ENCODE measurements around the gene NMT1. TPM values are rescaled to one million over a fixed set of nuclear protein-coding genes. Genes with fewer than 3 reads are reported as not detected.

The NMT1 gene
- total RNA-seq, 1 donor from 2014 or later: 118 TPM

GRCh38 chr17:45107293-45108010 is 46.3 kb downstream of the NMT1 start:
- H3K4me1 Mint-ChIP-seq: no peaks in the 10 kb centered on the region
- no peak for DNase-seq (ENCODE audit: low read depth, low spot score)
- TF ChIP-seq CTCF (conservative IDR thresholded peaks at IDR 0.05): no peak
- no peak overlapping the region for H3K27ac Mint-ChIP-seq (ENCODE audit: unreplicated experiment)
- H3K4me3 Mint-ChIP-seq: no peak overlapping the region
- H3K9me3 Mint-ChIP-seq: no peaks in the 10 kb centered on the region
- H3K36me3 Mint-ChIP-seq (ENCODE audit: low read depth): peaks cover 8% of the 10 kb centered on the region
- H3K27me3 Mint-ChIP-seq (ENCODE audit: low read depth): no peaks in the 10 kb centered on the region

- no peak overlapping the region for H3K4me3 Mint-ChIP-seq
- no peak for DNase-seq (ENCODE audit: low read depth, low spot score)
- no peaks in the 10 kb centered on the region for H3K9me3 Mint-ChIP-seq
- no peaks in the 10 kb centered on the region for H3K4me1 Mint-ChIP-seq
- peaks cover 6% of the 10 kb centered on the region for H3K36me3 Mint-ChIP-seq (ENCODE audit: low read depth)
- no peak overlapping the region for H3K27ac Mint-ChIP-seq (ENCODE audit: unreplicated experiment)
- H3K27me3 Mint-ChIP-seq (ENCODE audit: low read depth): no peaks in the 10 kb centered on the region
- TF ChIP-seq CTCF (conservative IDR thresholded peaks at IDR 0.05): no peak
Observed at GRCh38 chr17:45108051-45108450, 46.9 kb downstream of the NMT1 start.

- no peak for TF ChIP-seq CTCF (conservative IDR thresholded peaks at IDR 0.05)
- Mint-ChIP-seq H3K4me1 (no peaks in the 10 kb centered on the region), H3K9me3 (no peaks in the 10 kb centered on the region), H3K4me3 (peak overlapping the region; percentile 1), H3K36me3 (ENCODE audit: low read depth) (peaks cover 4% of the 10 kb centered on the region), H3K27ac (ENCODE audit: unreplicated experiment) (no peak overlapping the region), H3K27me3 (ENCODE audit: low read depth) (no peaks in the 10 kb centered on the region)
- no peak for DNase-seq (ENCODE audit: low read depth, low spot score)
Observed at GRCh38 chr17:45108595-45109521, 47.7 kb downstream of the NMT1 start.

GRCh38 chr17:45110676-45111611 is 49.8 kb downstream of the NMT1 start:
- Mint-ChIP-seq H3K36me3 (ENCODE audit: low read depth) (peaks cover 4% of the 10 kb centered on the region), H3K4me1 (no peaks in the 10 kb centered on the region), H3K9me3 (no peaks in the 10 kb centered on the region), H3K27me3 (ENCODE audit: low read depth) (no peaks in the 10 kb centered on the region), H3K27ac (ENCODE audit: unreplicated experiment) (no peak overlapping the region), H3K4me3 (no peak overlapping the region)
- TF ChIP-seq CTCF (conservative IDR thresholded peaks at IDR 0.05): no peak
- no peak for DNase-seq (ENCODE audit: low read depth, low spot score)

- no peak overlapping the region for H3K4me3 Mint-ChIP-seq
- no peaks in the 10 kb centered on the region for H3K27me3 Mint-ChIP-seq (ENCODE audit: low read depth)
- H3K9me3 Mint-ChIP-seq: no peaks in the 10 kb centered on the region
- H3K27ac Mint-ChIP-seq (ENCODE audit: unreplicated experiment): no peak overlapping the region
- peaks cover 4% of the 10 kb centered on the region for H3K36me3 Mint-ChIP-seq (ENCODE audit: low read depth)
- no peak for TF ChIP-seq CTCF (conservative IDR thresholded peaks at IDR 0.05)
- no peak for DNase-seq (ENCODE audit: low read depth, low spot score)
- H3K4me1 Mint-ChIP-seq: no peaks in the 10 kb centered on the region
Observed at GRCh38 chr17:45111850-45112249, 50.7 kb downstream of the NMT1 start.

Data from neural crest cell (in vitro differentiated cells).